Neural crest cell (in vitro differentiated cells): ENCODE measurements around the gene FAM170B. TPM values are rescaled to one million over a fixed set of nuclear protein-coding genes. Genes with fewer than 3 reads are reported as not detected.

ENCODE experiments used
- DNase-seq: peaks from one replicate; pipeline ENCODE4 v3.0.0; 2021; ENCODE audit warnings: low read depth, mixed read lengths, low spot score
- H3K27ac Mint-ChIP-seq: one replicate; pipeline ENCODE4 v1.8.0; 2021; ENCODE audit warnings: mild to moderate bottlenecking, mixed read lengths; ENCODE audit not compliant: unreplicated experiment
- H3K27me3 Mint-ChIP-seq: 2 replicates; pipeline ENCODE4 v1.8.0; 2021; ENCODE audit warnings: low read depth, mild to moderate bottlenecking, mixed read lengths
- H3K36me3 Mint-ChIP-seq: 2 replicates; pipeline ENCODE4 v1.8.0; 2021; ENCODE audit warnings: low read depth, mild to moderate bottlenecking, mixed read lengths
- H3K4me1 Mint-ChIP-seq: 2 replicates; pipeline ENCODE4 v1.8.0; 2021; ENCODE audit warnings: mixed read lengths
- H3K4me3 Mint-ChIP-seq: one replicate; pipeline ENCODE4 v1.8.0; 2021; ENCODE audit warnings: mild to moderate bottlenecking, mixed read lengths
- H3K9me3 Mint-ChIP-seq: 2 replicates; pipeline ENCODE4 v1.8.0; 2021; ENCODE audit warnings: mixed read lengths
- total RNA-seq: library from RNA; stranded (reverse); gene quantifications from 2 replicates; pipeline ENCODE4 v1.2.1, GENCODE V29; 2021
- TF ChIP-seq, protein P1 (sequence below): fragments of 200-600 bp; sonication (generic); conservative IDR thresholded peaks from 2 replicates; pipeline ENCODE4 v1.5.0; 2021; ENCODE audit warnings: antibody characterized with exemption, mild to moderate bottlenecking

FAM170B gene
- total RNA-seq, 1 donor from 2014 or later, result not detected

DNA sequence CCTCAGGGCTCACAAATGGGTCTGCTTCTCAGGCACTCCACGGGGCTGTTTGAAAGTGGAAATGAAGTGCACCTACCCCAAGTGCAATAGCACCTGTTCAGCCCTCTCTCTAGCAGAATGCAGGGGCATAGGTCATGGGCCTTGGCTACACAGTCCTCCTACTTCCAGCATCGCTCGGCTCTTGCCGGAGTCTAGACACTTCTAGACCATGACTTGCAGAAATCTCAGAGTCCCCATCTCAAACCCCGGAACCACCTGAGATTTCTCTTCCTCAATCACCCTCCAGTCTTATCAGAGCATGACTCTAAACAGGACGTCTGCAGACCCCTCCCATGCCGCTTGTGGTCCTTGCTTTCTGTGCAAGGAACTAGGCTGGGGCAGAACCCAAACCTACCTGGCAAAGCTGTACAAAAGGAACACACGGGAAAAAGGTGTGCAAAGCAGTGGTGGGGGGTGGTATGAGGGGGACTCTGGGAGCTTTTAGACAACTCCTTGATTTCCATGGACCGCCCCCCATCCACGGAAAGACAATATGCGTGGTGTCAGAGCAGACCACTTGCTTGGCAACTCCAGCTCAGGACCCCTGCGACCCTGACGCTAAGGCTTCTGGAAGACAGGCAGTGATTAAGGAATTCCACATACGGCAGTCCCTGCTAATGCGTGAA lies 40.6 kb upstream of the FAM170B start:
- Mint-ChIP-seq H3K36me3 (no peaks in the 10 kb centered on the region), H3K27me3 (no peaks in the 10 kb centered on the region), H3K4me3 (no peak overlapping the region), H3K27ac (no peak overlapping the region), H3K9me3 (no peaks in the 10 kb centered on the region), H3K4me1 (peaks cover 22% of the 10 kb centered on the region)
- TF ChIP-seq, protein P1, sequence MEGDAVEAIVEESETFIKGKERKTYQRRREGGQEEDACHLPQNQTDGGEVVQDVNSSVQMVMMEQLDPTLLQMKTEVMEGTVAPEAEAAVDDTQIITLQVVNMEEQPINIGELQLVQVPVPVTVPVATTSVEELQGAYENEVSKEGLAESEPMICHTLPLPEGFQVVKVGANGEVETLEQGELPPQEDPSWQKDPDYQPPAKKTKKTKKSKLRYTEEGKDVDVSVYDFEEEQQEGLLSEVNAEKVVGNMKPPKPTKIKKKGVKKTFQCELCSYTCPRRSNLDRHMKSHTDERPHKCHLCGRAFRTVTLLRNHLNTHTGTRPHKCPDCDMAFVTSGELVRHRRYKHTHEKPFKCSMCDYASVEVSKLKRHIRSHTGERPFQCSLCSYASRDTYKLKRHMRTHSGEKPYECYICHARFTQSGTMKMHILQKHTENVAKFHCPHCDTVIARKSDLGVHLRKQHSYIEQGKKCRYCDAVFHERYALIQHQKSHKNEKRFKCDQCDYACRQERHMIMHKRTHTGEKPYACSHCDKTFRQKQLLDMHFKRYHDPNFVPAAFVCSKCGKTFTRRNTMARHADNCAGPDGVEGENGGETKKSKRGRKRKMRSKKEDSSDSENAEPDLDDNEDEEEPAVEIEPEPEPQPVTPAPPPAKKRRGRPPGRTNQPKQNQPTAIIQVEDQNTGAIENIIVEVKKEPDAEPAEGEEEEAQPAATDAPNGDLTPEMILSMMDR, result no peak
- no peak for DNase-seq

DNA sequence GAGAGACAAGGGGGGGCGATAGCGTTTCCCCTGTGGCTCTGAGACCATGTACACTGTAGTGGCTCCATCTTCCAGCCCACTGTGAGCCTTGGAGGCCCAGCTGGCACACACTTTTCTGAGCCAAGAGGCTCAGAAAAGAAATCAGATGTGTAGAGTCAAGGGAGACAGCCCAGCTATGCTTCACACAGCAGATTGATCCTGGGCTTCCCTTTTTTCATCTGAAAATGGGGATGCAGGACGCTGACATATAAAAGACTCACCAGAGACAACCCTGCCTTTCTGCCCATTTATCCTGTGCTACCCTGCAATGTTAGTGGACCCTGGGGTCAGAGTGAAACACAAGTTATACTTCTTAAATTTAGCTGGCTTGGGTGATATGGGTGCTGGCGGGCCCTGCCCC lies 40.0 kb upstream of the FAM170B start:
- Mint-ChIP-seq H3K27me3 (no peaks in the 10 kb centered on the region), H3K27ac (no peak overlapping the region), H3K9me3 (no peaks in the 10 kb centered on the region), H3K4me3 (no peak overlapping the region), H3K4me1 (peaks cover 22% of the 10 kb centered on the region), H3K36me3 (no peaks in the 10 kb centered on the region)
- TF ChIP-seq, protein P1, result no peak
- DNase-seq, result no peak

DNA sequence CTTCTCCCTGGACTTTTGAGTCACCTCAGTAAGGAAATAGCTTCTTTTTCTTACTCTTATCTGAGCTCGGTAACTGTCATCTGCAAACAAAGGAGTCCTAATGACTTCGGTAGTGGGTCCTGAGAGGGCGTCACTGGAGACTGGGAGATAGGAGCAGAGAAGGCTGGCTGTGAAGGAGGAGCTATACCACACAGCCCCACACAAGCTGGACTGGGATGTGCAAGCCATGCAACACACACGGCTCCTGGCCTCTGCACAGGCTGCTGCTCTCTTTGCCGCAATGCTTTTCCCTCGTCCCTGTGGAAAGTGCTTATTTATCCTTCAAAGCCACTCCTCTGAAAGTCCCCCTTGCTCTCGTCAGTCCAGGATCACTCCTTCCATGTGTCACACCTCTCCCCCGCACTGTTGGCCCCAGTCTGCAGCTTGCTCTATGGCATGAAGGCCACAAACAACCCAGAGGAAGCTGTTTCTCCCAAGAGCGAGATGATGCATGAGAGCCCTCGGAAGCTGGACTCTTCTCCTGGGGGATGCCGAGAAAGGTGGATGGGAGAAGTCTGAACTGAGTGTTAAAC lies 39.5 kb upstream of the FAM170B start:
- Mint-ChIP-seq H3K4me1 (peaks cover 22% of the 10 kb centered on the region), H3K9me3 (no peaks in the 10 kb centered on the region), H3K27me3 (no peaks in the 10 kb centered on the region), H3K27ac (peak overlapping the region; percentile 16), H3K36me3 (no peaks in the 10 kb centered on the region), H3K4me3 (no peak overlapping the region)
- no peak for DNase-seq
- TF ChIP-seq, protein P1, result no peak

DNA sequence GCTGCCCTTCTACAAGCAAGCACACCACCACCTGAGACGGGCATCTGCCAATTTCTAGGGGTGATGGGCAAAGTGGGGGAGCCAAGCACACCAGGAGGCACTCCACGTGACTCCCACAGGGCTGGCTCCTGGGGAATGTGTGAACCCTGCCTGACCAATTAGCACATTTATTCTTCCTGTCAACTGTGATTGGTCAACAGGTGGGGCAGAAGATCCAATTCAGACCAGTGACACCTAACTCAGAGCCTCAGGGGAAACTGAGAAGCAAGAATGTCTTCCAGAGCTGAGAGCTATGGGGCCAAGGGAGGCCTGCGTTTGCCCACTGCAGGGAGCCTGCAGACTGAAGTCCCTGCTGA lies 38.9 kb upstream of the FAM170B start:
- no peaks in the 10 kb centered on the region for H3K27me3 Mint-ChIP-seq
- H3K9me3 Mint-ChIP-seq, result no peaks in the 10 kb centered on the region
- TF ChIP-seq, protein P1, result no peak
- H3K4me1 Mint-ChIP-seq, result peaks cover 17% of the 10 kb centered on the region
- no peak for DNase-seq
- no peak overlapping the region for H3K4me3 Mint-ChIP-seq
- H3K36me3 Mint-ChIP-seq, result no peaks in the 10 kb centered on the region
- H3K27ac Mint-ChIP-seq, result no peak overlapping the region

DNA sequence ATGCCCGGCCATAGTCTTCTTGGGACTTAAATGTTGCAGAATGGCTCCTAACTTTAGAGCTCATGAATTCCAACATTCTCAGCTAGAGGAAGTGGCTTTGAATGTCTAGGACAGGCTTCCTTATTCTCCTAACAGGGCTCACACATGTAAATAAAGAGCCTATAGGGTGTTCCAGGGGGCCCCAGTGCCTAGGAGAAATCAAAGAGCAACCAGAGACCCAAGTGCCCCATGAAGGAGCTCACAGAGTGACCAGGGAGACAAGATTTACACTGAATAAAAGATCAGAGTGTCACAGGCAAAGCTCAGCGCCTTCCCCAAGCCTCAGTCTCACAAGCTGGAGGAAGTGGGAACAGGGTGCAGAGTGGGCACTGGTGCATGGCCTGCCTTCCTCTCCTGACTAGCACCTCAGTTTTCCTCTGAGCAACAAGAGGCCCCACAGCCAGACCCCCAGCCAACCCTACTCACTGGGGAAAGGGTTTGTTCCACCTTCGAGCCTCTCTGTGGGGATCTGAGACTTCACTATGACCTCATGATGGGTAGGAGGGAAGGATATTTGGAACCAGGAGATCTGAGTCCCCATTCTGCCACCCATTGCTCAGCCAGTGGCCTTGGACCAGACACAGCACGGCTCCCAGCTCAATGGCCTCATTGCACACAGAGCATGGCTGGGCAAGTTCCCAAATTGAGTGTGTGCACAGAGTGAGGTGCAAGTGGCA lies 38.4 kb upstream of the FAM170B start:
- H3K27me3 Mint-ChIP-seq, result no peaks in the 10 kb centered on the region
- peaks cover 14% of the 10 kb centered on the region for H3K4me1 Mint-ChIP-seq
- no peak for DNase-seq
- TF ChIP-seq, protein P1, result no peak
- no peak overlapping the region for H3K4me3 Mint-ChIP-seq
- H3K27ac Mint-ChIP-seq, result no peak overlapping the region
- no peaks in the 10 kb centered on the region for H3K36me3 Mint-ChIP-seq
- no peaks in the 10 kb centered on the region for H3K9me3 Mint-ChIP-seq
